Keratinocyte (primary cell): Measurements from ENCODE around the gene LSM14A.
"Not testable (repeated sequence)": the region's sequence is repeated elsewhere in the genome, so short reads cannot be mapped to it uniquely, and the experiment has no call there.

Source experiments
- EZH2 ChIP-seq: IDR thresholded peaks from one replicate; pipeline ENCODE4 v1.6.1; 2012; ENCODE audit warnings: inconsistent platforms, mild to moderate bottlenecking, low read length, moderate library complexity
- TF ChIP-seq, protein P1 (sequence below), 3 experiments: IDR thresholded peaks in 1 of 3; conservative IDR thresholded peaks in 1 of 3; optimal IDR thresholded peaks in 1 of 3; 2 replicates in 2 of 3; 3 replicates in 1 of 3; pipeline versions ENCODE3 to v1.5.1; 2011; ENCODE audit warnings: low read length in 3 of 3, mild to moderate bottlenecking in 3 of 3, moderate library complexity in 2 of 3, control low read depth in 1 of 3, inconsistent platforms in 1 of 3; ENCODE audit not compliant: insufficient read depth in 2 of 3; ENCODE audit errors: extremely low read depth in 1 of 3

DNA sequence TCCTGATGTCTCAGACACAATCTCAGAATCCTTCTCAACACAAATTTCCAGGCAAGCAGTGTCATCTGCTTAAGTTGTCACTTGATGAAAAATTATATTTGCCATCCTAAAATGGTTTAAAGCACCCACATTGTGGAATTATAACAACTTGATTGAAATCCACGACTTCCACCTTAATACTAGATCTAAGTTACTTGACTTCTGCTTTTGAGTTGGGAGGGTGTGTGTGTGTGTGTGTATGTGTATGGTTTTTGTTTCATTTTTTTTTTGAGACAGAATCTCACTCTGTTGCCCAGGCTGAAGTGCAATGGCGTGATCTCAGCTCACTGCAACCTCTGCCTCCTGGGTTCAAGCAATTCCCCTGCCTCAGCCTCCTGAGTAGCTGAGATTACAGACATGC lies 10.4 kb upstream of the LSM14A start:
- TF ChIP-seq, protein P1, sequence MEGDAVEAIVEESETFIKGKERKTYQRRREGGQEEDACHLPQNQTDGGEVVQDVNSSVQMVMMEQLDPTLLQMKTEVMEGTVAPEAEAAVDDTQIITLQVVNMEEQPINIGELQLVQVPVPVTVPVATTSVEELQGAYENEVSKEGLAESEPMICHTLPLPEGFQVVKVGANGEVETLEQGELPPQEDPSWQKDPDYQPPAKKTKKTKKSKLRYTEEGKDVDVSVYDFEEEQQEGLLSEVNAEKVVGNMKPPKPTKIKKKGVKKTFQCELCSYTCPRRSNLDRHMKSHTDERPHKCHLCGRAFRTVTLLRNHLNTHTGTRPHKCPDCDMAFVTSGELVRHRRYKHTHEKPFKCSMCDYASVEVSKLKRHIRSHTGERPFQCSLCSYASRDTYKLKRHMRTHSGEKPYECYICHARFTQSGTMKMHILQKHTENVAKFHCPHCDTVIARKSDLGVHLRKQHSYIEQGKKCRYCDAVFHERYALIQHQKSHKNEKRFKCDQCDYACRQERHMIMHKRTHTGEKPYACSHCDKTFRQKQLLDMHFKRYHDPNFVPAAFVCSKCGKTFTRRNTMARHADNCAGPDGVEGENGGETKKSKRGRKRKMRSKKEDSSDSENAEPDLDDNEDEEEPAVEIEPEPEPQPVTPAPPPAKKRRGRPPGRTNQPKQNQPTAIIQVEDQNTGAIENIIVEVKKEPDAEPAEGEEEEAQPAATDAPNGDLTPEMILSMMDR (optimal IDR thresholded peaks at IDR 0.05 in 1 of 3, IDR thresholded peaks at IDR 0.05 in 1 of 3, conservative IDR thresholded peaks at IDR 0.05 in 1 of 3; ENCODE audit: extremely low read depth in 1 of 3, insufficient read depth in 2 of 3, low read length in 3 of 3) = not testable (repeated sequence)
- TF ChIP-seq EZH2 = not testable (repeated sequence)
